ENCODE results near the gene SPON1. TPM values are rescaled to one million over a fixed set of nuclear protein-coding genes. Genes with fewer than 3 reads are reported as not detected.

Gene SPON1
- total RNA-seq, 2 experiments from 2014 or later = 2.1 to 2.2 TPM

DNA sequence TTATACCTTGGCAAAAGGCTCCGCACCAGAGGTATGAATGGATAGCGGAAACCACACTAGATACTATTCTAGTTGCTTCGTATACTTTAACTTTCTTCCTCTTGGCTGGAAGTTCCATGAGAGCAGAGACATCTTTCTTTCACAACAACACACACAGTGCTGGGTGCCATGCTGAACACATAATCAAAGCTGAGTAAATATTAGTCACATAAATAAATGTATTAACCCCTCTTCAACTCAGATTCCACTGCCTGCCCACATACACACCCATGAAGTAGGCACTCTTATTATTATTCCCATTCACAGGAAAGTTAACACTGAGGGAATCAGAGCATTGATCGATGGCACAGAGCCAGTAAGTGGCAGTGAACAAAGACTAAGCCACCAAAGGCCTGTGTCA lies 35.4 kb downstream of the SPON1 start:
- peaks cover 6% of the 10 kb centered on the region for H3K27me3 Mint-ChIP-seq
- DNase-seq (no peak), ATAC-seq (ENCODE audit: poor library complexity) (no peak)
- H3K4me3 Mint-ChIP-seq = no peak overlapping the region
- intact Hi-C loops (cut with DNase I, micrococcal nuclease) = no loop called here
- H3K27ac ChIP-seq (ENCODE audit: low read depth in 1 of 2, low read length in 2 of 2) = no peak overlapping the region
- no peaks in the 10 kb centered on the region for H3K4me1 Mint-ChIP-seq (ENCODE audit: low read depth)
- no peaks in the 10 kb centered on the region for H3K4me1 ChIP-seq (ENCODE audit: insufficient read depth, low read length)
- no peak overlapping the region for H3K27ac Mint-ChIP-seq
- H3K27me3 ChIP-seq (ENCODE audit: control insufficient read depth in 1 of 2, insufficient read depth in 2 of 2, low read length in 2 of 2) = peaks cover 3% of the 10 kb centered on the region in 2 experiments
- ChIA-PET POLR2A (no interaction called here), CTCF (no interaction called here)
- H3K9me3 Mint-ChIP-seq = peaks cover 13% of the 10 kb centered on the region
- no peaks in the 10 kb centered on the region for H3K36me3 ChIP-seq (ENCODE audit: insufficient read depth, low read length)
- TF ChIP-seq, protein P1, sequence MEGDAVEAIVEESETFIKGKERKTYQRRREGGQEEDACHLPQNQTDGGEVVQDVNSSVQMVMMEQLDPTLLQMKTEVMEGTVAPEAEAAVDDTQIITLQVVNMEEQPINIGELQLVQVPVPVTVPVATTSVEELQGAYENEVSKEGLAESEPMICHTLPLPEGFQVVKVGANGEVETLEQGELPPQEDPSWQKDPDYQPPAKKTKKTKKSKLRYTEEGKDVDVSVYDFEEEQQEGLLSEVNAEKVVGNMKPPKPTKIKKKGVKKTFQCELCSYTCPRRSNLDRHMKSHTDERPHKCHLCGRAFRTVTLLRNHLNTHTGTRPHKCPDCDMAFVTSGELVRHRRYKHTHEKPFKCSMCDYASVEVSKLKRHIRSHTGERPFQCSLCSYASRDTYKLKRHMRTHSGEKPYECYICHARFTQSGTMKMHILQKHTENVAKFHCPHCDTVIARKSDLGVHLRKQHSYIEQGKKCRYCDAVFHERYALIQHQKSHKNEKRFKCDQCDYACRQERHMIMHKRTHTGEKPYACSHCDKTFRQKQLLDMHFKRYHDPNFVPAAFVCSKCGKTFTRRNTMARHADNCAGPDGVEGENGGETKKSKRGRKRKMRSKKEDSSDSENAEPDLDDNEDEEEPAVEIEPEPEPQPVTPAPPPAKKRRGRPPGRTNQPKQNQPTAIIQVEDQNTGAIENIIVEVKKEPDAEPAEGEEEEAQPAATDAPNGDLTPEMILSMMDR (IDR thresholded peaks at IDR 0.05) = no peak
- H3K36me3 Mint-ChIP-seq (ENCODE audit: low read depth) = no peaks in the 10 kb centered on the region
- H3K4me3 ChIP-seq (ENCODE audit: low read length) = no peak overlapping the region
- peaks cover 0 to 10% of the 10 kb centered on the region in 2 experiments for H3K9me3 ChIP-seq (ENCODE audit: control insufficient read depth in 1 of 2, insufficient read depth in 1 of 2, low read length in 2 of 2)

DNA sequence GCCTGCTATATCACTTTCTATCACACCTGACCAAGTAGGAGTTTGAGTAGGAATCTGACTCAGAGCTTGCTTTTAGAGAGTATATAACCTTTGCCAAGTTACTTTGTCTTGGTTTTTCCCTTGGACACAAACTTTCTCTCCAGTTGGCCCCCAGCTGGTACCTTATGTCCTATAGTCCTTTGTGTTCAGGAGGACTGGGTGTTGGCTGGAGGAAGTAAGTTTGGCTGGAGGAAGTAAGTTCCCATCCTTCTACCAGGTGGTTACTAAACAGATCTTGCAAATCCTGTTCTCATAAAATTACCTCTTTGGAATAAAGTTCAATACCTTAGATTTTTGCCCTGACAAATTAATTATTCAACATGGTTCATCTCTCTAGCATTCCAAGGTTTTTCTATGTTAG lies 37.2 kb downstream of the SPON1 start:
- Histone ChIP-seq H3K4me1 (ENCODE audit: insufficient read depth, low read length) (no peaks in the 10 kb centered on the region), H3K9me3 (ENCODE audit: control insufficient read depth in 1 of 2, insufficient read depth in 1 of 2, low read length in 2 of 2) (peaks cover 0 to 10% of the 10 kb centered on the region in 2 experiments), H3K27me3 (ENCODE audit: control insufficient read depth in 1 of 2, insufficient read depth in 2 of 2, low read length in 2 of 2) (peaks cover 0 to 5% of the 10 kb centered on the region in 2 experiments), H3K36me3 (ENCODE audit: insufficient read depth, low read length) (no peaks in the 10 kb centered on the region), H3K4me3 (ENCODE audit: low read length) (no peak overlapping the region), H3K27ac (ENCODE audit: low read depth in 1 of 2, low read length in 2 of 2) (no peak overlapping the region)
- DNase-seq (no peak), ATAC-seq (ENCODE audit: poor library complexity) (no peak)
- Mint-ChIP-seq H3K27me3 (no peaks in the 10 kb centered on the region), H3K36me3 (ENCODE audit: low read depth) (no peaks in the 10 kb centered on the region), H3K4me1 (ENCODE audit: low read depth) (no peaks in the 10 kb centered on the region), H3K9me3 (peaks cover 15% of the 10 kb centered on the region), H3K27ac (no peak overlapping the region), H3K4me3 (no peak overlapping the region)
- CTCF ChIA-PET = no interaction called here
- TF ChIP-seq, protein P1 (IDR thresholded peaks at IDR 0.05) = no peak
- intact Hi-C loops (cut with DNase I, micrococcal nuclease) = no loop called here
- POLR2A ChIA-PET = no interaction called here

DNA sequence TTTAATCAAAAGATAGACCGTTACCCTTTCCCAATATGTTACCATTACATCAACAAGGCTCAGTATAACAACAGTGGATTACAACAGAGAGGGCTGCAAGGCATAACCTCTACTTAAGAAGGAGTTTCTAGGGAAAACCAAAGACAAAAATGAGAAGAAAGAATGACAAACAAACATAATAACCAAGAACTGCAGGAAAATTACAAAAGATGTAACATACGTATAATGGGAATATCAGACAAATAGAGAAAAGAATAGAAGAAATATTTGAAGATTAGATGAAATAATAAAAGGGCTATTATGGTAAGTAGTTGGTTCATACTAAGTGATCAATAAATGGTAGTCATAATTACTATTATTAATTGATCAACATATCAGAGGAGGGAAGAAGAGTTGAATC lies 39.1 kb downstream of the SPON1 start:
- TF ChIP-seq, protein P1 (IDR thresholded peaks at IDR 0.05) = no peak
- ChIA-PET POLR2A (interaction anchor here (1.2 kb wide), 1 partner anchor 9 kb away, joined by 4 read pairs; no protein-coding TSS in a partner anchor), CTCF (interaction anchor here (1.4 kb wide), 1 partner anchor 229 kb away, joined by 3 read pairs; no protein-coding TSS in a partner anchor)
- Histone ChIP-seq H3K27ac (ENCODE audit: low read depth in 1 of 2, low read length in 2 of 2) (no peak overlapping the region), H3K27me3 (ENCODE audit: control insufficient read depth in 1 of 2, insufficient read depth in 2 of 2, low read length in 2 of 2) (peaks cover 0 to 5% of the 10 kb centered on the region in 2 experiments), H3K4me3 (ENCODE audit: low read length) (no peak overlapping the region), H3K9me3 (ENCODE audit: control insufficient read depth in 1 of 2, insufficient read depth in 1 of 2, low read length in 2 of 2) (peaks cover 0 to 10% of the 10 kb centered on the region in 2 experiments), H3K36me3 (ENCODE audit: insufficient read depth, low read length) (no peaks in the 10 kb centered on the region), H3K4me1 (ENCODE audit: insufficient read depth, low read length) (no peaks in the 10 kb centered on the region)
- no peaks in the 10 kb centered on the region for H3K4me1 Mint-ChIP-seq (ENCODE audit: low read depth)
- no peaks in the 10 kb centered on the region for H3K27me3 Mint-ChIP-seq
- no peak overlapping the region for H3K4me3 Mint-ChIP-seq
- intact Hi-C loops (cut with DNase I, micrococcal nuclease) = no loop called here
- no peaks in the 10 kb centered on the region for H3K36me3 Mint-ChIP-seq (ENCODE audit: low read depth)
- DNase-seq = no peak
- H3K9me3 Mint-ChIP-seq = peaks cover 15% of the 10 kb centered on the region
- no peak for ATAC-seq (ENCODE audit: poor library complexity)
- no peak overlapping the region for H3K27ac Mint-ChIP-seq
